K562 (cell line): Measurements from ENCODE around the gene STUB1. TPM values are rescaled to one million over a fixed set of nuclear protein-coding genes. Genes with fewer than 3 reads are reported as not detected.

Experiments
- BHLHE40 ChIP-seq: IDR thresholded peaks from 2 replicates; pipeline ENCODE4 v1.6.1; 2011; ENCODE audit warnings: low read length, improper control_type of control experiment
- CBX1 ChIP-seq: sonication (generic); IDR thresholded peaks from 2 replicates; pipeline ENCODE4 v1.6.1; 2016; ENCODE audit warnings: antibody characterized with exemption, low read depth, mild to moderate bottlenecking
- CBX3 ChIP-seq, 2 experiments: IDR thresholded peaks; 1 replicate in 1 of 2; 2 replicates in 1 of 2; pipeline ENCODE4 v1.6.1; 2012; ENCODE audit warnings: inconsistent platforms in 2 of 2, low read length in 2 of 2, borderline replicate concordance in 1 of 2, control low read depth in 1 of 2
- CTBP1 ChIP-seq: fragments of 450-650 bp; IDR thresholded peaks from 2 replicates; pipeline ENCODE4 v1.6.1; 2016; ENCODE audit warnings: borderline replicate concordance
- EGR1 ChIP-seq: fragments of 450-650 bp; conservative IDR thresholded peaks from 2 replicates; pipeline ENCODE4 v1.6.1; 2017; ENCODE audit warnings: mild to moderate bottlenecking
- ETV5 ChIP-seq: sonication (generic); formaldehyde crosslinking; IDR thresholded peaks from 2 replicates; pipeline ENCODE4 v1.4.0; 2020; ENCODE audit warnings: low read depth, mild to moderate bottlenecking, missing genetic modification reagents
- MTA1 ChIP-seq: fragments of 450-650 bp; IDR thresholded peaks from 2 replicates; pipeline ENCODE4 v1.6.1; 2017; ENCODE audit warnings: borderline replicate concordance
- POLR2G ChIP-seq: fragments of 200-400 bp; formaldehyde crosslinking; IDR thresholded peaks from 2 replicates; pipeline ENCODE4 v1.6.1; 2017; ENCODE audit warnings: low read depth, mild to moderate bottlenecking, antibody characterized with exemption, low read length, moderate library complexity
- PTTG1 ChIP-seq: fragments of 450-650 bp; IDR thresholded peaks from 2 replicates; pipeline ENCODE4 v1.6.1; 2016; ENCODE audit warnings: low read depth, mild to moderate bottlenecking, missing genetic modification characterization, missing compliant biosample characterization
- RAD51 ChIP-seq: fragments of 450-650 bp; IDR thresholded peaks from 2 replicates; pipeline ENCODE4 v1.7.1; 2016; ENCODE audit warnings: low read depth, mild to moderate bottlenecking, borderline replicate concordance
- RBM15 ChIP-seq: fragments of 200-400 bp; formaldehyde crosslinking; IDR thresholded peaks from 2 replicates; pipeline ENCODE4 v1.6.1; 2018; ENCODE audit warnings: mild to moderate bottlenecking, low read length, moderate library complexity; ENCODE audit not compliant: insufficient read depth
- SIN3A ChIP-seq, 2 experiments: fragments of 150-350 bp in 1 of 2; IDR thresholded peaks; 2 replicates each; pipeline ENCODE4 v1.6.1; 2011 to 2016; ENCODE audit warnings: borderline replicate concordance in 2 of 2, low read depth in 2 of 2, low read length in 2 of 2, mild to moderate bottlenecking in 2 of 2, moderate library complexity in 2 of 2; ENCODE audit not compliant: control insufficient read depth in 1 of 2
- SMAD3 ChIP-seq: fragments of 450-650 bp; formaldehyde crosslinking; conservative IDR thresholded peaks from 2 replicates; pipeline ENCODE4 v1.4.0; 2020; ENCODE audit warnings: mild to moderate bottlenecking
- TEAD1 ChIP-seq, 2 experiments: fragments of 450-650 bp in 1 of 2; sonication (generic) in 1 of 2; formaldehyde crosslinking; IDR thresholded peaks; 2 replicates each; pipeline versions ENCODE4 v1.4.0 to v1.8.0; 2020 to 2022; ENCODE audit warnings: mild to moderate bottlenecking in 2 of 2, missing genetic modification reagents in 1 of 2
- TOE1 ChIP-seq, 2 experiments: fragments of 450-650 bp in 1 of 2; sonication (generic) in 1 of 2; formaldehyde crosslinking in 1 of 2; IDR thresholded peaks; 2 replicates each; pipeline versions ENCODE4 v1.7.1 to v1.8.0; 2016 to 2022; ENCODE audit warnings: borderline replicate concordance in 2 of 2, mild to moderate bottlenecking in 2 of 2, antibody characterized with exemption in 1 of 2, inconsistent platforms in 1 of 2, low read depth in 1 of 2, missing genetic modification reagents in 1 of 2, moderate library complexity in 1 of 2
- XRCC5 ChIP-seq: fragments of 200-400 bp; formaldehyde crosslinking; IDR thresholded peaks from 2 replicates; pipeline ENCODE4 v1.6.1; 2017; ENCODE audit warnings: low read depth, mild to moderate bottlenecking, low read length
- ZBTB7A ChIP-seq: IDR thresholded peaks from 2 replicates; pipeline ENCODE4 v1.6.1; 2011; ENCODE audit warnings: low read depth, mild to moderate bottlenecking, low read length, moderate library complexity, borderline replicate concordance; ENCODE audit not compliant: control insufficient read depth
- ZNF584 ChIP-seq: fragments of 200-800 bp; sonication (Bioruptor generic); IDR thresholded peaks from 2 replicates; pipeline ENCODE4 v1.6.1; 2016; ENCODE audit warnings: low read depth, mild to moderate bottlenecking, missing genetic modification characterization, missing compliant biosample characterization
- polyA plus RNA-seq, 8 experiments: library from polyadenylated mRNA; depleted of rRNA in 4 of 8; stranded (reverse) in 5 of 8; unstranded in 3 of 8; fragments of >200 nt; fragmentation: Nextera tagmentation in 2 of 8; fragmentation: Illumina TruSeq in 1 of 8; extraction: Ambion mirVana in 2 of 8; extraction: Trizol in 1 of 8; gene quantifications; 2 replicates each; pipeline versions ENCODE4 v1.2.1 to v1.2.3, GENCODE V29; 2011 to 2014; ENCODE audit warnings: inconsistent platforms in 1 of 8, missing spikeins in 1 of 8
- total RNA-seq, 7 experiments: library from RNA; depleted of rRNA in 6 of 7; stranded (reverse); fragments of >200 nt in 6 of 7; fragmentation: Illumina TruSeq in 2 of 7; extraction: Trizol in 2 of 7; gene quantifications; 2 replicates each; pipeline versions ENCODE4 v1.2.1 to v1.2.3, GENCODE V29; 2011 to 2021; ENCODE audit warnings: low replicate concordance in 1 of 7
- TF ChIP-seq, protein P1 (sequence below): fragments of 450-650 bp; formaldehyde crosslinking; IDR thresholded peaks from 2 replicates; pipeline ENCODE4 v1.4.0; 2020; ENCODE audit warnings: mild to moderate bottlenecking, mixed read lengths
- TF ChIP-seq, protein P2 (sequence below): fragments of 450-650 bp; IDR thresholded peaks from 2 replicates; pipeline ENCODE4 v1.7.1; 2018; ENCODE audit warnings: mild to moderate bottlenecking, low read depth; ENCODE audit not compliant: partially characterized antibody

STUB1 gene
- total and polyA plus RNA-seq, 9 of the 15 experiments (the other 6 are each of a cell fraction or from before 2014, with no cell fraction given) = 10.6 to 251 (median 152) TPM

DNA sequence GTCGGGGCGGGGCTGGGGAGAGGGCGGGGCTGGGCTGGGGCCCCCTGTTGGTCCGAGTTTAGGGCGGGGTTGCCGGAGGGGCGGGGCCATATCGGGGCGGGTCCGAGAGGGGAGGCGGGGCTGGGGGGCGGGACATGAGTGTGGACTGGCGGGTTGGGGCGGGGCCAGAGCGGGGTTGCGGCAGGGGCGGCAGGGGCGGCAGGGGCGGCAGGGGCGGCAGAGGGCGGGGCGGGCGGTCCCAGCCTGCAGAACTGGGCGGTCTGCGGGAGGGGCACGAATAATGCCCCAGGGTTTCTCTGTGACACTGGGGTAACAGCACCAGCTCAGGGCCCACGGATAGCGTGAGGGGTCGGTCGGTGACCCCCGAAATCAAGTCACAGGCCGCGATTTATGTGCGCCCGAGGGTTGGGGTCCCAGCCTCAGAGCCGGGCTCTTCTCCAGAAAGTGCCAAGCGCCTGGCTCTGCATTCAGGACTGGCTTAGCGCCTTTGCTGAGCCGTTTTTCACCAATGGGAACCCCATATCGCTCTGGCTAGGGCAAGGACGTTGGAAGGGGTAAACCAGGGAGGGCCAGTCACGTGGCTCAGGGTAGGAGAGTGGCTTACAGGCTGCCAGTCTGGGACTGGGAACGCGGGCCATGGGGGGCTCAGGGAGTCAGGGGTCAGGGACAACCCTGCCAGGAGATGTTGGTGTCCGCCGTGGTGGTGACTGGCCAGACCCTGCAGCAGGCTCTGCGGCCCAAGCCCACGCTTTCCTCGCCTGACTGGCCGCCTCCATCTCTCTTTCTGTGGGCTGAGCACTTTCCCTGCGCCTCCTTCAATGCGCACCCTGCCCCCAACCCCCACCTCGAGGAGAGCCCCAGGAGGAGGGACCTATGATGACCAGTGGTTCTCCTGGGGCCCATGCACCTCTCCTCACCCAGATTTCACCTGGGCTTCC lies 42.9 kb upstream of the STUB1 start (continued):
- TF ChIP-seq RAD51 (peak; percentile 81), BHLHE40 (peak; percentile 47; the same call in 1 of the 2 replicates), ZNF584 (CRISPR knock-in tag) (no peak), CTBP1 (no peak), SIN3A (IDR thresholded peaks at IDR 0.05; ENCODE audit: borderline replicate concordance in 2 of 2, control insufficient read depth in 1 of 2, low read depth in 2 of 2, low read length in 2 of 2) (no peak), CBX3 (IDR thresholded peaks at IDR 0.05; ENCODE audit: borderline replicate concordance in 1 of 2, low read length in 2 of 2) (no peak), ZBTB7A (0 out of 2 replicates have a peak, but pooled peaks have one; percentile 6), TEAD1 (CRISPR knock-in tag; IDR thresholded peaks at IDR 0.05) (0 out of 4 replicates have a peak, but pooled peaks of 1 of the 2 experiments have one; percentile 29), RBM15 (no peak), XRCC5 (no peak), MTA1 (no peak), EGR1 (peak; percentile 74), PTTG1 (tag) (no peak), ETV5 (CRISPR knock-in tag) (no peak), CBX1 (0 out of 2 replicates have a peak, but pooled peaks have one; percentile 1), SMAD3 (CRISPR knock-in tag) (no peak), POLR2G (0 out of 2 replicates have a peak, but pooled peaks have one; percentile 35), TOE1 (IDR thresholded peaks at IDR 0.05; ENCODE audit: borderline replicate concordance) (0 out of 2 replicates have a peak, but pooled peaks have one; percentile 61), TOE1 (CRISPR knock-in tag; IDR thresholded peaks at IDR 0.05; ENCODE audit: borderline replicate concordance, low read depth) (no peak)
- TF ChIP-seq, protein P1, sequence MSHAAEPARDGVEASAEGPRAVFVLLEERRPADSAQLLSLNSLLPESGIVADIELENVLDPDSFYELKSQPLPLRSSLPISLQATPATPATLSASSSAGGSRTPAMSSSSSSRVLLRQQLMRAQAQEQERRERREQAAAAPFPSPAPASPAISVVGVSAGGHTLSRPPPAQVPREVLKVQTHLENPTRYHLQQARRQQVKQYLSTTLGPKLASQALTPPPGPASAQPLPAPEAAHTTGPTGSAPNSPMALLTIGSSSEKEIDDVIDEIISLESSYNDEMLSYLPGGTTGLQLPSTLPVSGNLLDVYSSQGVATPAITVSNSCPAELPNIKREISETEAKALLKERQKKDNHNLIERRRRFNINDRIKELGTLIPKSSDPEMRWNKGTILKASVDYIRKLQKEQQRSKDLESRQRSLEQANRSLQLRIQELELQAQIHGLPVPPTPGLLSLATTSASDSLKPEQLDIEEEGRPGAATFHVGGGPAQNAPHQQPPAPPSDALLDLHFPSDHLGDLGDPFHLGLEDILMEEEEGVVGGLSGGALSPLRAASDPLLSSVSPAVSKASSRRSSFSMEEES (CRISPR knock-in tag) = peak; percentile 67
- TF ChIP-seq, protein P2, sequence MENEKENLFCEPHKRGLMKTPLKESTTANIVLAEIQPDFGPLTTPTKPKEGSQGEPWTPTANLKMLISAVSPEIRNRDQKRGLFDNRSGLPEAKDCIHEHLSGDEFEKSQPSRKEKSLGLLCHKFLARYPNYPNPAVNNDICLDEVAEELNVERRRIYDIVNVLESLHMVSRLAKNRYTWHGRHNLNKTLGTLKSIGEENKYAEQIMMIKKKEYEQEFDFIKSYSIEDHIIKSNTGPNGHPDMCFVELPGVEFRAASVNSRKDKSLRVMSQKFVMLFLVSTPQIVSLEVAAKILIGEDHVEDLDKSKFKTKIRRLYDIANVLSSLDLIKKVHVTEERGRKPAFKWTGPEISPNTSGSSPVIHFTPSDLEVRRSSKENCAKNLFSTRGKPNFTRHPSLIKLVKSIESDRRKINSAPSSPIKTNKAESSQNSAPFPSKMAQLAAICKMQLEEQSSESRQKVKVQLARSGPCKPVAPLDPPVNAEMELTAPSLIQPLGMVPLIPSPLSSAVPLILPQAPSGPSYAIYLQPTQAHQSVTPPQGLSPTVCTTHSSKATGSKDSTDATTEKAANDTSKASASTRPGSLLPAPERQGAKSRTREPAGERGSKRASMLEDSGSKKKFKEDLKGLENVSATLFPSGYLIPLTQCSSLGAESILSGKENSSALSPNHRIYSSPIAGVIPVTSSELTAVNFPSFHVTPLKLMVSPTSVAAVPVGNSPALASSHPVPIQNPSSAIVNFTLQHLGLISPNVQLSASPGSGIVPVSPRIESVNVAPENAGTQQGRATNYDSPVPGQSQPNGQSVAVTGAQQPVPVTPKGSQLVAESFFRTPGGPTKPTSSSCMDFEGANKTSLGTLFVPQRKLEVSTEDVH = no peak
